Right lobe of liver (tissue), 6 donors: ENCODE data around the gene MCF2L2. TPM values are rescaled to one million over a fixed set of nuclear protein-coding genes. Genes with fewer than 3 reads are reported as not detected.
A peak's percentile ranks its signal among the peaks of the same experiment; 100 is the strongest.

Source experiments
- ATAC-seq, 4 donors: fragments of 200-7000 bp; cut with Tn5 transposase; one replicate each; pipeline ENCODE4 v1.9.1; 2020; ENCODE audit warnings: mild to moderate bottlenecking in 4 of 4, moderate library complexity in 4 of 4
- DNase-seq, 3 donors: peaks; one replicate each; pipeline ENCODE4 v3.0.0-alpha.2; 2020
- H3K27ac ChIP-seq, 3 donors: fragments of 200-600 bp; one replicate each; pipeline ENCODE4 v1.8.0; 2022
- H3K27me3 ChIP-seq, 2 donors: fragments of 200-600 bp; one replicate each; pipeline ENCODE4 v1.8.0; 2022
- H3K36me3 ChIP-seq, 4 donors: fragments of 200-600 bp; sonication (generic) in 1 of 4; one replicate each; pipeline versions ENCODE4 v1.5.1 to v1.8.0; 2017 to 2022; ENCODE audit warnings: control low read depth in 1 of 4
- H3K4me1 ChIP-seq, 4 donors: fragments of 200-600 bp; sonication (generic) in 1 of 4; one replicate each; pipeline versions ENCODE4 v1.5.1 to v1.8.0; 2017 to 2022; ENCODE audit warnings: control low read depth in 1 of 4
- H3K4me3 ChIP-seq, 3 donors: fragments of 200-600 bp; one replicate each; pipeline ENCODE4 v1.8.0; 2022
- H3K9me3 ChIP-seq, 4 donors: fragments of 200-600 bp; sonication (generic) in 1 of 4; one replicate each; pipeline versions ENCODE4 v1.5.1 to v1.8.0; 2017 to 2022; ENCODE audit warnings: control low read depth in 1 of 4
- CTCF ChIP-seq, 4 donors: fragments of 200-600 bp in 3 of 4; fragments of 450-650 bp in 1 of 4; IDR thresholded peaks; one replicate each; pipeline versions ENCODE4 v1.5.1 to v1.8.0; 2016 to 2022; ENCODE audit warnings: antibody characterized with exemption in 4 of 4, mild to moderate bottlenecking in 2 of 4
- POLR2A ChIP-seq: fragments of 450-650 bp; IDR thresholded peaks from one replicate; pipeline ENCODE4 v1.6.1; 2017; ENCODE audit warnings: antibody characterized with exemption, mild to moderate bottlenecking
- WGBS: methylation state at CpG from one replicate; pipeline ENCODE4 v1.1.6; 2018; ENCODE audit warnings: low coverage, low lambda C conversion rate; ENCODE audit not compliant: insufficient coverage; ENCODE audit errors: missing lambda C conversion rate; 5-methylcytosine and 5-hydroxymethylcytosine counted together
- intact Hi-C, 2 donors: fragments of 100-400 bp; cut with DNase I; formaldehyde crosslinking; loops; one replicate each; pipeline versions ENCODE4 v1.11.2 to v1.14.1; 2022
- total RNA-seq, 6 experiments: library from RNA; depleted of rRNA in 2 of 6; stranded (reverse); fragments of >200 nt in 2 of 6; fragmentation: NEBNext Ultra II Directional in 3 of 6; extraction: Animal tissue kit (Norgen Biotek cat#: 25700) in 3 of 6; gene quantifications; one replicate each; pipeline versions ENCODE4 v1.1.0 to v1.2.4, GENCODE V29; 2016 to 2023
- donor health status: DM: no; HTN: yes; CAD: no.
- donor health status: DM: no; HTN: no; CAD: no.
- donor health status: DM: no; HTN: no; CAD: no.
- donor health status: DM: no; HTN: yes; CAD: no.
- donor health status: DM: no; HTN: yes; CAD: no.

MCF2L2 gene
- total RNA-seq, 6 experiments from 2014 or later: 0.07 to 0.19 (median 0.17) TPM; not detected in 1

- Histone ChIP-seq H3K4me1 (peaks cover 0 to 5% (median 0%) of the 10 kb centered on the region in 4 donors), H3K9me3 (no peaks in the 10 kb centered on the region), H3K27ac (no peak overlapping the region), H3K4me3 (no peak overlapping the region), H3K36me3 (no peaks in the 10 kb centered on the region), H3K27me3 (no peaks in the 10 kb centered on the region)
- intact Hi-C loops: no loop called here
- DNase-seq (no peak), ATAC-seq (peak in 1 of 4 donors; percentile 16)
- TF ChIP-seq CTCF (IDR thresholded peaks at IDR 0.05): no peak
- no peak for TF ChIP-seq POLR2A
- WGBS: 80% methylated on average over 4 of the region's 4 CpGs
Measured at GRCh38 chr3:183313351-183313750, 115.1 kb downstream of the MCF2L2 start.

GRCh38 chr3:183312433-183312832 lies 116.0 kb downstream of the MCF2L2 start:
- ATAC-seq (no peak), DNase-seq (no peak)
- Histone ChIP-seq H3K9me3 (no peaks in the 10 kb centered on the region), H3K36me3 (no peaks in the 10 kb centered on the region), H3K27me3 (no peaks in the 10 kb centered on the region), H3K4me3 (no peak overlapping the region), H3K4me1 (peaks cover 0 to 5% (median 2%) of the 10 kb centered on the region in 4 donors), H3K27ac (no peak overlapping the region)
- intact Hi-C loops: no loop called here
- 85% methylated on average over 2 of the region's 2 CpGs for WGBS
- TF ChIP-seq POLR2A: no peak
- TF ChIP-seq CTCF (IDR thresholded peaks at IDR 0.05): no peak

GRCh38 chr3:183310936-183311335 lies 117.5 kb downstream of the MCF2L2 start:
- ATAC-seq (no peak), DNase-seq (no peak)
- H3K27me3 ChIP-seq: no peaks in the 10 kb centered on the region
- H3K36me3 ChIP-seq: no peaks in the 10 kb centered on the region
- 96% methylated on average over 3 of the region's 3 CpGs for WGBS
- no peak overlapping the region for H3K4me3 ChIP-seq
- H3K27ac ChIP-seq: no peak overlapping the region
- peaks cover 0 to 13% (median 2%) of the 10 kb centered on the region in 4 donors for H3K4me1 ChIP-seq
- H3K9me3 ChIP-seq: no peaks in the 10 kb centered on the region
- TF ChIP-seq CTCF (IDR thresholded peaks at IDR 0.05) (no peak), POLR2A (no peak)
- intact Hi-C loops: no loop called here

- intact Hi-C loops: no loop called here
- Histone ChIP-seq H3K27me3 (no peaks in the 10 kb centered on the region), H3K4me1 (peaks cover 0 to 13% (median 2%) of the 10 kb centered on the region in 4 donors), H3K36me3 (no peaks in the 10 kb centered on the region), H3K27ac (no peak overlapping the region), H3K4me3 (no peak overlapping the region), H3K9me3 (no peaks in the 10 kb centered on the region)
- ATAC-seq (peak; percentile 78 to 92 (median 85)), DNase-seq (peak; percentile 75 to 82 (median 77))
- whole genome bisulfite sequencing: 12% methylated on average over 3 of the region's 5 CpGs
- TF ChIP-seq POLR2A: no peak
- no peak for TF ChIP-seq CTCF (IDR thresholded peaks at IDR 0.05)
Measured at GRCh38 chr3:183309276-183309675, 119.1 kb downstream of the MCF2L2 start.

GRCh38 chr3:183308751-183309150 lies 119.7 kb downstream of the MCF2L2 start:
- intact Hi-C loops: no loop called here
- TF ChIP-seq POLR2A: no peak
- TF ChIP-seq CTCF (IDR thresholded peaks at IDR 0.05): no peak
- Histone ChIP-seq H3K27me3 (no peaks in the 10 kb centered on the region), H3K36me3 (no peaks in the 10 kb centered on the region), H3K4me1 (peaks cover 0 to 13% (median 2%) of the 10 kb centered on the region in 4 donors), H3K9me3 (no peaks in the 10 kb centered on the region), H3K4me3 (no peak overlapping the region), H3K27ac (no peak overlapping the region)
- no peak for ATAC-seq
- DNase-seq: no peak
- 85% methylated on average over 3 of the region's 5 CpGs for WGBS
